ENCODE results near the gene LASP1.

DNA sequence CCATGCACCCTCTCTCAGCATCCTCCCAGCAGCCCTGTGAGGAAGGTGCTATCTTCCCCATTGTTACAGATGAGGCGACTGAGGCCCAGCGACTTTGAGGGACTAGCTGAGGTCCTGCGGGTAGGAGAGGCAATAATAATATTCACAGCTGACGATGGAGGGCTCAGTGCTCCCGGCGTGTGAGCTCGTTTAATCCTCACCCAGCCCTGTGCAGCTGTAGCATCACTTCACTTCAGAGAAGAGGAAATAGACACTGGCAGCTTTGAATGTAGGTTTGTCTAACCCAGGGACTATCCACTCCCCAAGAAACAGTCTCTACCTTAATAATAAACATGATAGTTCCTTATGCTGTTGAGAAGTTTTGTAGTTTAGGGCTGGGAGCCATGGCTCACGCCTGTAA is 21.6 kb downstream of the LASP1 start:
- TF ChIP-seq, protein P1, sequence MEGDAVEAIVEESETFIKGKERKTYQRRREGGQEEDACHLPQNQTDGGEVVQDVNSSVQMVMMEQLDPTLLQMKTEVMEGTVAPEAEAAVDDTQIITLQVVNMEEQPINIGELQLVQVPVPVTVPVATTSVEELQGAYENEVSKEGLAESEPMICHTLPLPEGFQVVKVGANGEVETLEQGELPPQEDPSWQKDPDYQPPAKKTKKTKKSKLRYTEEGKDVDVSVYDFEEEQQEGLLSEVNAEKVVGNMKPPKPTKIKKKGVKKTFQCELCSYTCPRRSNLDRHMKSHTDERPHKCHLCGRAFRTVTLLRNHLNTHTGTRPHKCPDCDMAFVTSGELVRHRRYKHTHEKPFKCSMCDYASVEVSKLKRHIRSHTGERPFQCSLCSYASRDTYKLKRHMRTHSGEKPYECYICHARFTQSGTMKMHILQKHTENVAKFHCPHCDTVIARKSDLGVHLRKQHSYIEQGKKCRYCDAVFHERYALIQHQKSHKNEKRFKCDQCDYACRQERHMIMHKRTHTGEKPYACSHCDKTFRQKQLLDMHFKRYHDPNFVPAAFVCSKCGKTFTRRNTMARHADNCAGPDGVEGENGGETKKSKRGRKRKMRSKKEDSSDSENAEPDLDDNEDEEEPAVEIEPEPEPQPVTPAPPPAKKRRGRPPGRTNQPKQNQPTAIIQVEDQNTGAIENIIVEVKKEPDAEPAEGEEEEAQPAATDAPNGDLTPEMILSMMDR (IDR thresholded peaks at IDR 0.05): no peak
- TF ChIP-seq POLR2AphosphoS5 (IDR thresholded peaks at IDR 0.05; ENCODE audit: insufficient read depth in 1 of 2, low read depth in 1 of 2): no peak
